Left lung (tissue), 10 donors: ENCODE data around the gene GDPD3. TPM values are rescaled to one million over a fixed set of nuclear protein-coding genes. Genes with fewer than 3 reads are reported as not detected.
A peak's percentile ranks its signal among the peaks of the same experiment; 100 is the strongest.

Source experiments
- ATAC-seq: fragments of 200-7000 bp; cut with Tn5 transposase; one replicate; pipeline ENCODE4 v1.9.1; 2020; ENCODE audit warnings: moderate library complexity
- DNase-seq, 4 donors: peaks; one replicate each; pipeline ENCODE4 v3.0.0-alpha.2; 2013 to 2020
- H3K27ac ChIP-seq, 2 donors: fragments of 200-600 bp; sonication (generic) in 1 of 2; one replicate each; pipeline versions ENCODE4 v1.5.0 to v1.8.0; 2020 to 2021
- H3K27me3 ChIP-seq, 2 donors: fragments of 200-600 bp; sonication (generic) in 1 of 2; one replicate each; pipeline versions ENCODE4 v1.5.0 to v1.8.0; 2020 to 2021
- H3K36me3 ChIP-seq, 2 donors: fragments of 200-600 bp; sonication (generic) in 1 of 2; one replicate each; pipeline versions ENCODE4 v1.5.0 to v1.8.0; 2020 to 2021
- H3K4me1 ChIP-seq, 2 donors: fragments of 200-600 bp; one replicate each; pipeline ENCODE4 v1.8.0; 2021
- H3K4me3 ChIP-seq, 2 donors: fragments of 200-600 bp; sonication (generic) in 1 of 2; one replicate each; pipeline versions ENCODE4 v1.5.0 to v1.8.0; 2020 to 2021; ENCODE audit warnings: mild to moderate bottlenecking in 1 of 2
- H3K9me3 ChIP-seq, 2 donors: fragments of 200-600 bp; sonication (generic) in 1 of 2; one replicate each; pipeline versions ENCODE4 v1.5.0 to v1.8.0; 2020 to 2021
- CTCF ChIP-seq, 2 donors: fragments of 200-600 bp; sonication (generic) in 1 of 2; IDR thresholded peaks; one replicate each; pipeline versions ENCODE4 v1.5.0 to v1.8.0; 2021; ENCODE audit warnings: antibody characterized with exemption in 2 of 2
- intact Hi-C, 2 donors: fragments of 100-400 bp; cut with DNase I; formaldehyde crosslinking; loops; one replicate each; pipeline versions ENCODE4 v1.11.2 to v1.14.2; 2022
- polyA plus RNA-seq, 6 donors: library from polyadenylated mRNA; unstranded; fragments of 120-200 nt; gene quantifications; one replicate each; pipeline ENCODE4 v1.2.1, GENCODE V29; 2013; ENCODE audit not compliant: insufficient read length in 6 of 6
- total RNA-seq, 2 donors: library from RNA; stranded (reverse); fragmentation: NEBNext Ultra II Directional; extraction: Animal tissue kit (Norgen Biotek cat#: 25700); gene quantifications; one replicate each; pipeline ENCODE4 v1.2.1, GENCODE V29; 2021
- donor health status: DM: no; HTN: yes; CAD: no.
- donor health status: DM: no; HTN: no; CAD: no.

The GDPD3 gene
- total and polyA plus RNA-seq, 8 donors = 5.6 to 20.3 (median 14.6) TPM

- ATAC-seq = peak; percentile 49
- H3K9me3 ChIP-seq = no peaks in the 10 kb centered on the region
- H3K36me3 ChIP-seq = no peaks in the 10 kb centered on the region
Measured at GRCh38 chr16:30054959-30055553, 58.3 kb downstream of the GDPD3 start.

More at GRCh38 chr16:30054959-30055553, 58.3 kb downstream of the GDPD3 start:
- H3K27ac ChIP-seq = no peak overlapping the region
- H3K4me3 ChIP-seq = no peak overlapping the region
- H3K4me1 ChIP-seq = peaks cover 11 to 30% of the 10 kb centered on the region in 2 donors
- intact Hi-C loops = no loop called here
- H3K27me3 ChIP-seq = no peaks in the 10 kb centered on the region
- peak in 1 of 2 donors; percentile 37 for TF ChIP-seq CTCF (IDR thresholded peaks at IDR 0.05)
- peak in 2 of 4 donors; percentile 41 to 82 for DNase-seq

Other genes starting within 250 kb of the GDPD3 start
- gene SEZ6L2, start 214.0 kb downstream of the GDPD3 start, total RNA-seq = 10 to 100 TPM in 1 of 2 donors, 1 to 10 TPM in 1; 7.7 to 30.2 TPM
- 1 to 10 TPM; 4.9 to 6.3 (median 5.7) TPM for gene SEZ6L2, start 214.0 kb downstream of the GDPD3 start, polyA plus RNA-seq
- 10 to 100 TPM in 1 of 2 donors, 1 to 10 TPM in 1; 3.6 to 15.6 TPM for gene ASPHD1, start 213.0 kb downstream of the GDPD3 start, total RNA-seq
- gene ASPHD1, start 213.0 kb downstream of the GDPD3 start, polyA plus RNA-seq = under 1 TPM; 0.42 to 0.66 (median 0.61) TPM
- gene KCTD13, start 187.3 kb downstream of the GDPD3 start, total RNA-seq = 10 to 100 TPM; 14.8 to 20.9 TPM
- gene KCTD13, start 187.3 kb downstream of the GDPD3 start, polyA plus RNA-seq = 10 to 100 TPM; 18.3 to 24.2 (median 21.3) TPM
- 100 to 1,000 TPM; 122 to 154 TPM for gene TMEM219, start 151.5 kb downstream of the GDPD3 start, total RNA-seq
- 100 to 1,000 TPM; 103 to 128 (median 114) TPM for gene TMEM219, start 151.5 kb downstream of the GDPD3 start, polyA plus RNA-seq
- 10 to 100 TPM; 61.4 to 64.5 TPM for gene TAOK2, start 139.7 kb downstream of the GDPD3 start, total RNA-seq
- gene TAOK2, start 139.7 kb downstream of the GDPD3 start, polyA plus RNA-seq = 10 to 100 TPM; 47.5 to 71.4 (median 55.0) TPM
- gene HIRIP3, start 117.9 kb downstream of the GDPD3 start, total RNA-seq = 10 to 100 TPM; 14.4 to 17.4 TPM
- gene HIRIP3, start 117.9 kb downstream of the GDPD3 start, polyA plus RNA-seq = 10 to 100 TPM; 17.8 to 20.7 (median 18.3) TPM
- 10 to 100 TPM; 55.5 to 59.6 TPM for gene INO80E, start 117.3 kb downstream of the GDPD3 start, total RNA-seq
- 10 to 100 TPM; 42.1 to 59.3 (median 47.5) TPM for gene INO80E, start 117.3 kb downstream of the GDPD3 start, polyA plus RNA-seq
- 1 to 10 TPM; 2.5 to 2.7 TPM for gene DOC2A, start 102.5 kb downstream of the GDPD3 start, total RNA-seq
- 1 to 10 TPM in 5 of 6 donors, under 1 TPM in 1; 0.77 to 5.1 (median 3.2) TPM for gene DOC2A, start 102.5 kb downstream of the GDPD3 start, polyA plus RNA-seq
- gene C16orf92, start 90.3 kb downstream of the GDPD3 start, total RNA-seq = not detected
- gene C16orf92, start 90.3 kb downstream of the GDPD3 start, polyA plus RNA-seq = not detected
- gene TLCD3B, start 82.3 kb downstream of the GDPD3 start, total RNA-seq = under 1 TPM in 1 of 2 donors, not detected in 1; 0.29 TPM
- 1 to 10 TPM in 3 of 6 donors, under 1 TPM in 3; 0.28 to 1.4 (median 0.96) TPM for gene TLCD3B, start 82.3 kb downstream of the GDPD3 start, polyA plus RNA-seq
- gene ALDOA, start 47.8 kb downstream of the GDPD3 start, total RNA-seq = 1,000 to 10,000 TPM in 1 of 2 donors, 100 to 1,000 TPM in 1; 710 to 1,105 TPM
- gene ALDOA, start 47.8 kb downstream of the GDPD3 start, polyA plus RNA-seq = 100 to 1,000 TPM; 299 to 424 (median 350) TPM
- 10 to 100 TPM; 82.5 to 89.8 TPM for gene PPP4C, start 37.5 kb downstream of the GDPD3 start, total RNA-seq
- gene PPP4C, start 37.5 kb downstream of the GDPD3 start, polyA plus RNA-seq = 10 to 100 TPM; 62.0 to 80.8 (median 74.1) TPM
- 1 to 10 TPM; 1.6 TPM for gene TBX6, start 21.6 kb downstream of the GDPD3 start, total RNA-seq
- gene TBX6, start 21.6 kb downstream of the GDPD3 start, polyA plus RNA-seq = 1 to 10 TPM in 5 of 6 donors, under 1 TPM in 1; 0.79 to 1.9 (median 1.8) TPM
- gene YPEL3, start 17.3 kb downstream of the GDPD3 start, total RNA-seq = 10 to 100 TPM; 57.5 to 79.5 TPM
- 10 to 100 TPM; 48.8 to 69.3 (median 53.6) TPM for gene YPEL3, start 17.3 kb downstream of the GDPD3 start, polyA plus RNA-seq
- 10 to 100 TPM; 70.1 to 95.1 TPM for gene MAPK3, start 9.7 kb upstream of the GDPD3 start, total RNA-seq
- 100 to 1,000 TPM in 5 of 6 donors, 10 to 100 TPM in 1; 99.0 to 114 (median 106) TPM for gene MAPK3, start 9.7 kb upstream of the GDPD3 start, polyA plus RNA-seq
- 100 to 1,000 TPM in 1 of 2 donors, 10 to 100 TPM in 1; 29.3 to 172 TPM for gene CORO1A, start 70.1 kb upstream of the GDPD3 start, total RNA-seq
- 10 to 100 TPM; 16.0 to 24.4 (median 17.9) TPM for gene CORO1A, start 70.1 kb upstream of the GDPD3 start, polyA plus RNA-seq
- gene BOLA2B, start 80.1 kb upstream of the GDPD3 start, total RNA-seq = 100 to 1,000 TPM in 1 of 2 donors, 10 to 100 TPM in 1; 59.3 to 101 TPM
- 10 to 100 TPM; 12.0 to 30.4 (median 22.3) TPM for gene BOLA2B, start 80.1 kb upstream of the GDPD3 start, polyA plus RNA-seq
- 10 to 100 TPM; 21.5 to 25.5 TPM for gene SLX1A, start 80.3 kb upstream of the GDPD3 start, total RNA-seq
- gene SLX1A, start 80.3 kb upstream of the GDPD3 start, polyA plus RNA-seq = 10 to 100 TPM; 20.6 to 31.0 (median 23.1) TPM
- 10 to 100 TPM; 19.7 to 29.3 TPM for gene SULT1A3, start 85.7 kb upstream of the GDPD3 start, total RNA-seq
- 10 to 100 TPM in 4 of 6 donors, 1 to 10 TPM in 2; 6.4 to 13.7 (median 11.4) TPM for gene SULT1A3, start 85.7 kb upstream of the GDPD3 start, polyA plus RNA-seq
- 10 to 100 TPM; 13.6 to 27.0 TPM for gene NPIPB13, start 134.9 kb upstream of the GDPD3 start, total RNA-seq
- gene NPIPB13, start 134.9 kb upstream of the GDPD3 start, polyA plus RNA-seq = 10 to 100 TPM; 11.0 to 32.6 (median 28.8) TPM
- gene CD2BP2, start 241.8 kb upstream of the GDPD3 start, total RNA-seq = 10 to 100 TPM; 53.2 to 57.6 TPM
- 10 to 100 TPM; 42.9 to 59.1 (median 51.3) TPM for gene CD2BP2, start 241.8 kb upstream of the GDPD3 start, polyA plus RNA-seq